ENCODE measurements around the gene OSBPL8.
"Not testable (repeated sequence)": the region's sequence is repeated elsewhere in the genome, so short reads cannot be mapped to it uniquely, and the experiment has no call there.

OSBPL8 gene

GRCh38 chr12:76375470-76375869 lies 184.1 kb downstream of the OSBPL8 start:
- DNase-seq (ENCODE audit: low read depth) = no peak
- TF ChIP-seq, protein P1, sequence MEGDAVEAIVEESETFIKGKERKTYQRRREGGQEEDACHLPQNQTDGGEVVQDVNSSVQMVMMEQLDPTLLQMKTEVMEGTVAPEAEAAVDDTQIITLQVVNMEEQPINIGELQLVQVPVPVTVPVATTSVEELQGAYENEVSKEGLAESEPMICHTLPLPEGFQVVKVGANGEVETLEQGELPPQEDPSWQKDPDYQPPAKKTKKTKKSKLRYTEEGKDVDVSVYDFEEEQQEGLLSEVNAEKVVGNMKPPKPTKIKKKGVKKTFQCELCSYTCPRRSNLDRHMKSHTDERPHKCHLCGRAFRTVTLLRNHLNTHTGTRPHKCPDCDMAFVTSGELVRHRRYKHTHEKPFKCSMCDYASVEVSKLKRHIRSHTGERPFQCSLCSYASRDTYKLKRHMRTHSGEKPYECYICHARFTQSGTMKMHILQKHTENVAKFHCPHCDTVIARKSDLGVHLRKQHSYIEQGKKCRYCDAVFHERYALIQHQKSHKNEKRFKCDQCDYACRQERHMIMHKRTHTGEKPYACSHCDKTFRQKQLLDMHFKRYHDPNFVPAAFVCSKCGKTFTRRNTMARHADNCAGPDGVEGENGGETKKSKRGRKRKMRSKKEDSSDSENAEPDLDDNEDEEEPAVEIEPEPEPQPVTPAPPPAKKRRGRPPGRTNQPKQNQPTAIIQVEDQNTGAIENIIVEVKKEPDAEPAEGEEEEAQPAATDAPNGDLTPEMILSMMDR (conservative IDR thresholded peaks at IDR 0.05; ENCODE audit: low read depth, low read length) = no peak
- no peak overlapping the region for H3K4me3 ChIP-seq (ENCODE audit: low read length)

DNA sequence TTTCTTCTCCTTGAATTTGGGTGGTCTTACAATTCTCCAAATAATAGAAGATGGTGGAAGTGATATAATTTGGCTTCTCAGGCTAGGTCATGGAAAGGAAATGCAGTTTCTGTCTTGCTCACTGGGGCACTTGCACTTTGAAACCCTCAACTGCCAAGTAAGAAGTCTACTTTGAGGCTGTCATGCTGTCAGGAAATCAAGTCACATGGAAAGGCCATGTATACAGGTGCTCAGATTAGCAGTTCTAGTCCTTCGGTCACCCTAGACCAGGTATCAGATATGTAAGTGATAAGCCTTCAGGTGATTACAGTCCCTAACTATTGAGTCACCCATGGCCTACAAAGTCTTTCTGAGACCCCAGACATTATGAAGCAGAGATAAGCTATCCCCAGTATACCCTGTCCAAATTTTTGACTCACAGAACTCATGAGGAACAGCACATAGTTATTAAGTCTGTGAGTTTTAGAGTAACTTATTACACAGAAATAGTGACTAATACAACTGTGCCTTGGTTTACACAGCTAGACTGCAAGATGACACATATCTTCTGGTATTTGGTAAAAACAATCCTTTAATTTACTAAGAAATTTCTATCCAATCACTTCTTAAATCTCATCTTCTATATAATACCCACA lies 185.1 kb downstream of the OSBPL8 start:
- H3K4me3 ChIP-seq (ENCODE audit: low read length) = no peak overlapping the region
- TF ChIP-seq, protein P1 (conservative IDR thresholded peaks at IDR 0.05; ENCODE audit: low read depth, low read length) = no peak
- DNase-seq (ENCODE audit: low read depth) = no peak

DNA sequence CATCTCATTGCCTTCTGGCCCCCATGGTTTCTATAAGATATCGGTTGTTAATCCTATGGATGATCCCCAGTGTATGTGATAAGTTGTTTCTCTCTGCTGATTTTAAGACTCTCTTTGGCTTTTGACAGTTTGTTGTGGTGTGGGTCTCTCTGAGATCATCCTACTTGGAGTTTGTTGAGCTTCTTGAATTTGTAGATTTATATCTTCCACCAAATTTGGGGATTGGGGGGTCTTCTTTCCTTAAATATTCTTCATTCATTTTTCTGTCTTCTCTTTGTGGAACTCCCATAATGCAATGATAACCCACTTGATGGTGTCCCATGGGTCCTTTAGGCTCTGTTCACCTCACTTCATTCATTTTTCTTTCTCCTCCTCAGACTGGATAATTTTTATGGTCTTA lies 191.3 kb downstream of the OSBPL8 start:
- DNase-seq (ENCODE audit: low read depth) = no peak
- TF ChIP-seq, protein P1 (conservative IDR thresholded peaks at IDR 0.05; ENCODE audit: low read depth, low read length) = no peak
- no peak overlapping the region for H3K4me3 ChIP-seq (ENCODE audit: low read length)

- H3K4me3 ChIP-seq (ENCODE audit: low read length) = no peak overlapping the region
- no peak for DNase-seq (ENCODE audit: low read depth)
- TF ChIP-seq, protein P1 (conservative IDR thresholded peaks at IDR 0.05; ENCODE audit: low read depth, low read length) = no peak
Measured at GRCh38 chr12:76366163-76366562, 193.4 kb downstream of the OSBPL8 start.

- not testable (repeated sequence) for DNase-seq (ENCODE audit: low read depth); H3K4me3 ChIP-seq (ENCODE audit: low read length)
Measured at GRCh38 chr12:76364131-76364530, 195.4 kb downstream of the OSBPL8 start.

DNA sequence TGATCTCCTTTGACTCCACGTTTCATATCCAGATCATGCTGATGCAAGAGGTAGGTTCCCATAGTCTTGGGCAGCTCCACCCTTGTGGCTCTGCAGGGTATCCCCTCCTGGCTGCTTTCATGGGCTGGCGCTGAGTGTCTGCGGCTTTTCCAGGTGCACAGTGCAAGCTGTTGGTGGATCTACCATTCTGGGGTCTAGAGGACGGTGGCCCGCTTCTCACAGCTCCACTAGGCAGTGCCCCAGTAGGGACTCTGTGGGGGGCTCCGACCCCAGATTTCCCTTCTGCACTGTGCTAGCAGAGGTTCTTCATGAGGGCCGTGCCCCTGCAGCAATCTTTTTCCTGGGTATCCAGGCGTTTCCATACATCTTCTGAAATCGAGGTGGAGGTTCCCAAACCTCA lies 199.3 kb downstream of the OSBPL8 start:
- TF ChIP-seq, protein P1 (conservative IDR thresholded peaks at IDR 0.05; ENCODE audit: low read depth, low read length) = no peak
- DNase-seq (ENCODE audit: low read depth) = no peak
- H3K4me3 ChIP-seq (ENCODE audit: low read length) = no peak overlapping the region

- TF ChIP-seq, protein P1 (conservative IDR thresholded peaks at IDR 0.05; ENCODE audit: low read depth, low read length) = no peak
- no peak for DNase-seq (ENCODE audit: low read depth)
- H3K4me3 ChIP-seq (ENCODE audit: low read length) = no peak overlapping the region
Measured at GRCh38 chr12:76356071-76356470, 203.5 kb downstream of the OSBPL8 start.

Measured in retinal pigment epithelial cell (primary cell).